GM19455 (cell line): Measurements from ENCODE around the gene SEBOX.

Experiments used
- ATAC-seq: cut with Tn5 transposase; IDR thresholded peaks from one replicate; pipeline ENCODE4 v1.9.1; 2021; ENCODE audit not compliant: unreplicated experiment

SEBOX gene

GRCh38 chr17:28369684-28370034 lies 4.7 kb upstream of the SEBOX start:
- no peak for ATAC-seq

GRCh38 chr17:28368915-28369683 lies 4.1 kb upstream of the SEBOX start:
- ATAC-seq: no peak

GRCh38 chr17:28368306-28368831 lies 3.4 kb upstream of the SEBOX start:
- no peak for ATAC-seq

GRCh38 chr17:28367641-28368305 lies 2.8 kb upstream of the SEBOX start:
- no peak for ATAC-seq

GRCh38 chr17:28366605-28367004 lies 1.6 kb upstream of the SEBOX start:
- ATAC-seq: no peak

GRCh38 chr17:28365487-28365886 lies 488 bp upstream of the SEBOX start:
- no peak for ATAC-seq

- no peak for ATAC-seq
These were observed 986 bp downstream of the SEBOX start for GRCh38 chr17:28363776-28364650.

- no peak for ATAC-seq
These were observed 1.8 kb downstream of the SEBOX start for GRCh38 chr17:28363186-28363585.

GRCh38 chr17:28357901-28358197 lies 7.2 kb downstream of the SEBOX start:
- no peak for ATAC-seq

GRCh38 chr17:28357061-28357900 lies 7.7 kb downstream of the SEBOX start, which contains the start of gene POLDIP2:
Gene POLDIP2 (minus strand): TSS chr17:28357527. CDS start chr17:28357448, 79 bp downstream.
- peak; percentile 94 for ATAC-seq

GRCh38 chr17:28350271-28350670 lies 14.7 kb downstream of the SEBOX start:
- no peak for ATAC-seq

GRCh38 chr17:28348979-28349378 lies 16.0 kb downstream of the SEBOX start:
- no peak for ATAC-seq

GRCh38 chr17:28347261-28347891 lies 17.6 kb downstream of the SEBOX start:
- ATAC-seq: no peak

- no peak for ATAC-seq
These were observed 18.2 kb downstream of the SEBOX start for GRCh38 chr17:28346746-28347246.

- no peak for ATAC-seq
These were observed 18.8 kb downstream of the SEBOX start for GRCh38 chr17:28346199-28346580.

GRCh38 chr17:28345419-28346198 lies 19.4 kb downstream of the SEBOX start:
- no peak for ATAC-seq

- no peak for ATAC-seq
These were observed 20.5 kb downstream of the SEBOX start for GRCh38 chr17:28344435-28344901.

- ATAC-seq: no peak
These were observed 21.0 kb downstream of the SEBOX start for GRCh38 chr17:28344011-28344410.

GRCh38 chr17:28343491-28343932 lies 21.5 kb downstream of the SEBOX start:
- ATAC-seq: no peak
